HepG2 (cell line): ENCODE results near the gene THOP1. TPM values are rescaled to one million over a fixed set of nuclear protein-coding genes. Genes with fewer than 3 reads are reported as not detected.

ENCODE experiments used
- DR1 ChIP-seq: sonication (generic); formaldehyde crosslinking; IDR thresholded peaks from 2 replicates; pipeline ENCODE4 v1.8.0; 2021; ENCODE audit warnings: mild to moderate bottlenecking, missing genetic modification reagents, inconsistent platforms
- ETV5 ChIP-seq: IDR thresholded peaks from 2 replicates; pipeline ENCODE4 v1.6.1; 2018; ENCODE audit warnings: missing biosample characterization, missing genetic modification reagents, inconsistent platforms, borderline replicate concordance
- FOSL2 ChIP-seq: sonication (generic); formaldehyde crosslinking; IDR thresholded peaks from 2 replicates; pipeline ENCODE4 v1.4.0; 2020; ENCODE audit warnings: missing genetic modification reagents
- GPN1 ChIP-seq: sonication (generic); formaldehyde crosslinking; IDR thresholded peaks from 2 replicates; pipeline ENCODE4 v1.5.1; 2020; ENCODE audit warnings: missing genetic modification reagents, borderline replicate concordance
- HNF4G ChIP-seq, 2 experiments: sonication (generic) in 1 of 2; formaldehyde crosslinking in 1 of 2; IDR thresholded peaks; 2 replicates each; pipeline versions ENCODE4 v1.4.0 to v1.6.1; 2011 to 2020; ENCODE audit warnings: borderline replicate concordance in 2 of 2, low read depth in 2 of 2, mild to moderate bottlenecking in 2 of 2, low read length in 1 of 2, missing genetic modification reagents in 1 of 2, moderate library complexity in 1 of 2
- JDP2 ChIP-seq: sonication (generic); formaldehyde crosslinking; IDR thresholded peaks from 2 replicates; pipeline ENCODE4 v1.8.1; 2022; ENCODE audit warnings: missing genetic modification reagents, borderline replicate concordance
- MIER2 ChIP-seq: IDR thresholded peaks from 2 replicates; pipeline ENCODE4 v1.6.1; 2016; ENCODE audit warnings: missing biosample characterization, missing genetic modification reagents
- NFE2L1 ChIP-seq: sonication (generic); formaldehyde crosslinking; IDR thresholded peaks from 2 replicates; pipeline ENCODE4 v1.4.0; 2020; ENCODE audit warnings: missing genetic modification reagents, mild to moderate bottlenecking, borderline replicate concordance
- PITX1 ChIP-seq: sonication (generic); formaldehyde crosslinking; IDR thresholded peaks from 2 replicates; pipeline ENCODE4 v1.5.1; 2020; ENCODE audit warnings: mild to moderate bottlenecking, missing genetic modification reagents
- RFX1 ChIP-seq: fragments of 450-650 bp; IDR thresholded peaks from 2 replicates; pipeline ENCODE4 v1.6.1; 2017
- SAFB2 ChIP-seq: sonication (generic); formaldehyde crosslinking; IDR thresholded peaks from 2 replicates; pipeline ENCODE4 v1.5.1; 2020; ENCODE audit warnings: missing genetic modification reagents, low read depth, mild to moderate bottlenecking, borderline replicate concordance
- THAP7 ChIP-seq: sonication (generic); formaldehyde crosslinking; IDR thresholded peaks from 2 replicates; pipeline ENCODE4 v1.8.1; 2023; ENCODE audit warnings: mild to moderate bottlenecking, missing genetic modification reagents
- TP53 ChIP-seq: sonication (generic); formaldehyde crosslinking; conservative IDR thresholded peaks from 2 replicates; pipeline ENCODE4 v1.4.0; 2020; ENCODE audit warnings: missing genetic modification reagents
- ZBTB2 ChIP-seq: sonication (generic); formaldehyde crosslinking; IDR thresholded peaks from 2 replicates; pipeline ENCODE4 v1.8.0; 2022; ENCODE audit warnings: low read depth, missing genetic modification reagents
- ZSCAN31 ChIP-seq: sonication (generic); formaldehyde crosslinking; IDR thresholded peaks from 2 replicates; pipeline ENCODE4 v1.5.0; 2020; ENCODE audit warnings: low read depth, mild to moderate bottlenecking, missing genetic modification reagents
- polyA plus RNA-seq, 8 experiments: library from polyadenylated mRNA; depleted of rRNA in 3 of 8; stranded (reverse) in 7 of 8; unstranded in 1 of 8; fragments of >200 nt; fragmentation: Illumina TruSeq in 4 of 8; extraction: Trizol in 4 of 8; gene quantifications; 2 replicates each; pipeline versions ENCODE4 v1.2.1 to v1.2.3, GENCODE V29; 2011 to 2016; ENCODE audit warnings: low read depth in 4 of 8, missing spikeins in 1 of 8, mixed read lengths in 1 of 8; ENCODE audit not compliant: insufficient read depth in 1 of 8
- total RNA-seq, 5 experiments: library from RNA; depleted of rRNA; stranded (reverse); fragments of >200 nt; fragmentation: Illumina TruSeq; extraction: Trizol; gene quantifications; 2 replicates each; pipeline ENCODE4 v1.2.3, GENCODE V29; 2016; ENCODE audit warnings: low read depth in 1 of 5

The THOP1 gene
- total and polyA plus RNA-seq, 2 of the 13 experiments (the other 11 are each of a cell fraction or from before 2014, with no cell fraction given), result 74.4 to 116 TPM

- TF ChIP-seq ZBTB2 (CRISPR knock-in tag) (peak; percentile 76), ETV5 (CRISPR knock-in tag) (peak; percentile 22; the same call in 1 of the 2 replicates), RFX1 (no peak), FOSL2 (CRISPR knock-in tag) (peak; percentile 42; the same call in 1 of the 2 replicates), TP53 (CRISPR knock-in tag) (peak; percentile 47; the same call in 1 of the 2 replicates), HNF4G (IDR thresholded peaks at IDR 0.05; ENCODE audit: borderline replicate concordance, low read depth, low read length) (no peak), HNF4G (CRISPR knock-in tag; IDR thresholded peaks at IDR 0.05; ENCODE audit: borderline replicate concordance, low read depth) (no peak), GPN1 (CRISPR knock-in tag) (no peak), THAP7 (CRISPR knock-in tag) (peak; percentile 68; the same call in 1 of the 2 replicates), SAFB2 (CRISPR knock-in tag) (no peak), MIER2 (CRISPR knock-in tag) (peak; percentile 28; the same call in 1 of the 2 replicates), ZSCAN31 (CRISPR knock-in tag) (no peak; the same call in 1 of the 2 replicates), JDP2 (no peak), DR1 (peak; percentile 62), PITX1 (CRISPR knock-in tag) (peak; percentile 41; the same call in 1 of the 2 replicates), NFE2L1 (CRISPR knock-in tag) (no peak)
Observed at GRCh38 chr19:2840794-2841791, 55.8 kb downstream of the THOP1 start, which contains the start of gene ZNF555 (continued).
